Stimulated activated CD8-positive, alpha-beta memory T cell treated with anti-CD3 and anti-CD28 coated beads, Interleukin-7, amount 100 ng/mL, for 48 hours (primary cell): Measurements from ENCODE around the gene ALDH1L1.
"Not testable (repeated sequence)": the region's sequence is repeated elsewhere in the genome, so short reads cannot be mapped to it uniquely, and the experiment has no call there.

Experiments
- DNase-seq, 2 donors: peaks; one replicate each; pipeline ENCODE4 v3.0.0-alpha.2; 2020; ENCODE audit warnings: low read depth in 1 of 2; ENCODE audit errors: extremely low read depth in 1 of 2

Gene ALDH1L1

DNA sequence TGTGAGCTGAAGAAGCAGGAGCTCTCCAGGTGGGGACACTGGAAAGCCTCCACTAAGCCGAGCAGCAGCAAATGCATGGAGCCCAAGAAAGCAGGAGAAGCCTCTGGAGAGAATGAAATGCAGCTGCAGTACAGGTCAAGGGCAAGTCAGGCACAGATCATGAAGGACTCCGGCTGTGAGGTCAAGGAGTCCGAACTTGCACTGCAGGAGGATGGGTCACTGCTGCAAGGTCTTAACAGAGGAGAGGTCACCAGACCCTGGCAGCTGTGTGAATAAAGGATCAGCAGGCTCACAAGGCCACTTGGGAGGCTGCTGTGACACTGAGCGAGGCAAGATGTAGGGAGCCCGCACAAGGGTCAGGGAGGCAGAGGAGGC lies 71.7 kb downstream of the ALDH1L1 start:
- DNase-seq = no peak

DNA sequence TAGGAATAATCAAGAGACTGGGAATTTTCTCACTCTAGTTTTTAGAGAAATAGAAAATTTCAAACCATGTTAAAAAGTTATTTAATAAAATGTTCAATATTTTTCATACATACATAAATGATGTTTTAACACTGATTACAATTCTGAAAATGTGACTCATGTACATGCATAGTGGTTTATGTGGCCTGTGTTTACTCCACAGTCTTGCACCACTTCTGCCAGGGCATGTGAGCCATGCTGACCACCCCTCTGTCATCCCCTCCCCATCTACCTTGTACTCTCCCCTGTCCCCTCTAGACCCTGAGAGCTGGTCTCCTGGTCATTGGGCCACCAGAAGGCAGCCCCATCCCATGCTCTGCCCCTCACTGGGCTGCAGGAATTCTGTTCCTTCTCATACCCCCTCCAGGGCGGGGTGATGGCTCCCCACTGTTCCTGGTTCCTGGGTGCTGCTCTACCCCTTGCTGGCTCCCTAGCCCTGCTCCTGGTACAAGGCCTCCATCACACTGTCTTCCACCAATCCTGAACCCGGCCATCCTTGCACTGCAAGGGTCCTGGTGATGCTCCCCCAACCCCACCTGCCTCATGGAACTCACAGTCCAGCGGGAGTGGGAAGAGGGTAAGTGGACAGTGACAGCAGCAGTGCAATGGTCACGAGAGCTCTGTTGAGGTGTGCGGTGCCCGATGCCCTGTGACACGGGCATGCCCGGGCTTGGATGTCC lies 72.3 kb downstream of the ALDH1L1 start:
- no peak for DNase-seq

DNA sequence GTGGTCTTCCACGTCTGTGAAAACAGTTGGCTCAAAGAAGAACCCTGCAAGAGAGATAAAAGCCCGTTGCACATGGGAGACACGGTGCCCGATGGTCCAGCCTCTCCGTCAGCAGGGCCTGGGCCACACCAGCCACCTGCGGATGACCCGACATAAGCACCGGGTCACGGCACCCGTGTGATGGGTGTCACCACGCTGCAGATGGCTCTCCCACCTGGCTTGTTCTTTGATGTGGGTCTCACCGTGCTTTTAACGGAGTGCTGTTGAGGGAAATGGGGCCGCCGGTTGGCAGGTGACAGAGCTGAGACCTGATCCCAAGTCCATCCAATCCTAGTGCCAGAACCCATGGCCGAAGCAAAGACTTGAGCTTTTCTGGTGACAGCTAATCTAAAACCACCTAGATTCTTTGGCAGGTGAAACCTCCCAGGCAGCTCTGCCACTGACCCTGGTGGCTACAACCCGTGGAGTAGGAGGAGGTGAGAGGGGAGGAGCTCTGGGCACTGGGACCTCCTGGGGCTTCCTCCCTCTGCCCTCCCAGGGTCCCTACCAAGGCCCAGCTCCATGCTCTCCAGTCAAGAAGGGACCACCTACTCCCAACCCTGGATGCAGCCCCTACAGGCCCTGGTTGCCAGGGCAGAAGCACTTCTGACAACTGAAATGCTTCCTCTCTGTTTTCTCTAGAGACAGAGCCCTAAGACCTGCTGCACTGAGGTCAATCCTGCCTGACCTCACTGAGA lies 73.0 kb downstream of the ALDH1L1 start:
- no peak for DNase-seq

DNA sequence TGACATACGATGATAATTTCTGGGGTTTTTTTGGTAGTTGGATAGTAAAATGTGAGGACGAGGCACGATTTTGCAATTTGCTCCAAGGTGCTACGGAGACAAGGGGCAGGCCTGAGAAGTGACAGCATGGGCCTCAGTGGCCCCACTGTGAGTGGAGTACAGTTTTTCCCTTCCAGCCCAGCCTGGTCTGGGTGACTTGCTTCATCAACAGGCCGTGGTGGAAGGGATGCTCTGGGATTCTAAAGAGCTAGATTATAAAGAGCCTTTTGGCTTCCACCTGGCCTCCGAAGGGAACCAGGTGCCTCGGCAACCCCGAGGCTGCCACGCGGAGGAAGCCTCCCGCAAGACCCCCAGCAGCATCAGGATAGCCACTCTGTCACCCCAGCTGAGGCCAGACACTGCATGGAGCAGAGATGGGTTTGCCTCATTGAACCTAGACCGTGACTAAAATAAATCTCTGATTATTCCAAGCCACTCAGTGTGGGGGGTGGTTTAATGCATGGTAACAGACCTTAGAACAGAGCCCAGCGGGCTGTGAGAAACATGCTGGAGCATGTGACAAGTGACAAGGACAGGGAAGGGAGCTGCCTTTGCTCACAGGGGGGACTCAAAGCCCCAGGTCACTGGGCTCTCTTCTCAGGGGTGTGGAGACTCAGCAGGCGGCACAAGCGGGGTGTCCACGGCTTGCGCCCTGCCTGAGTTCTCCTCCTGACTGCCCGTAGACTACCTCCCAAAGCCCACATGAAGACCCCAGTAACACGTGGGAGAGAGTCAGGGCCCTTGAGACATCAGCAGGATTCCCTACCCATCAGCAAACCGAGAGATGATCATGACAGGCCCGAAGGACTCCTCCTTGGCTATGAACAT lies 73.8 kb downstream of the ALDH1L1 start:
- DNase-seq = no peak

DNA sequence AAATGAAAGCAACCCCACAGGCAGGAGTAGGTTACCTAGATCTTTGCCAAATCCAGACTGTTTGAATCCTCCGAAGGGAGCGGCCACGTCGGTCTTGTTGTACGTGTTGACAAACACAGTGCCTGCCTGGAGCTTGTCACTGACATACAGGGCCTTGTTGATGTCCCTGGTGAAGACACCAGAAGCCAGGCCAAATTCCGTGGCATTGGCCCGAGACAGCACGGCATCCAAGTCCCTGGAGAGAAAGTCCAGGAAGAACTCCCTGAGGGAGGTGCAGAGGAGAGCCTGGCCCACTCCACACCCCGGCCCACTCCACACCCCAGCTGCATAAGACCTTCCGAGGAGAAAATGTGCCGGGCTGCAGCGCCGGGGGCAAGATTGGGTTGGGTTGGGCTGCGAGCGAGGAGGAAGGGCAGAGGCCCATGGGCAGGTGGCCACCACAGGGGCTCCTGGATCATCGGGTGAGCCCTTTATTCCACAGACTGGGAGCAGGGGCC lies 74.6 kb downstream of the ALDH1L1 start:
- DNase-seq = no peak

DNA sequence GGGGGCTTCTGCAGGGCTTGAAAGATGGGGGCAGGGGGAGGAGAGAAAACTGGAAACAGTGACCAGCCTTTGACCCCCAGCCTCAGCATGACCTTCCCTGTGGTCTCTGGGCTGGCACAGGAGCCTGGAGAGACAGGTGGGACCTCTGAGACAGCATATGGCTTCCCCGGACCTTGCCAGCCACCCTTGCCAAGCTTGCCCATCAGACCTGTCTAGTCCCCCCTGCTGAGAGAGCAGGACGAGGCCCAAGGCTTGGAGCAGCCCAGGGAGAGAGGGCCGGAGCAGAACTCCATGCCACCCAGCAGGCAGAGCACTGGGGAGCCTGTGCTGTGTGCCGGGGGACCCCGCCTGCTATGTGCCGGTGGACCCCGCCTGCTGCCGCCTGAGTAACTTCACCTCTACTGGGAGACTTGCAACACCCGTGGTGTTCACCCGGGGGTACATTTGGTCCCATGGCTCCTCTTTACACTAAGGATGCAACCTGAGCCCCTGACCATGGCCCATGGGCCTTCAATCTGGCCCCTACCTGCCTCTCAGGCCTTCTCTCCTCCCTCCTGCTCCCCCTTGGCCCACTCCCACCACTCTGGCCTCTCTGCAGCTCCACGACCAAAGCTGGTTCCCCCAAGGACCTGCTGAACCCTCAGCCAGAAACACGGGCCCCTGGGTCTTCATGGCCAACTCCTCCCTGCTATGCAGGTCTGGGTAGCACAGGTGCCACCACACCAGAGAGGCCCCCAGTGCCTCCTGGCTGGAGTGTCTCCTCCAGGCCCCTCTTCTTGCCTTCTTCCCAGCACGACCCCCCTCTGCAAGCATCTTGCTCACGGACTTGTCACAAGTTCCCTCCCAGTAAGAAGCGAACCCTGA lies 75.4 kb downstream of the ALDH1L1 start:
- DNase-seq = no peak

DNA sequence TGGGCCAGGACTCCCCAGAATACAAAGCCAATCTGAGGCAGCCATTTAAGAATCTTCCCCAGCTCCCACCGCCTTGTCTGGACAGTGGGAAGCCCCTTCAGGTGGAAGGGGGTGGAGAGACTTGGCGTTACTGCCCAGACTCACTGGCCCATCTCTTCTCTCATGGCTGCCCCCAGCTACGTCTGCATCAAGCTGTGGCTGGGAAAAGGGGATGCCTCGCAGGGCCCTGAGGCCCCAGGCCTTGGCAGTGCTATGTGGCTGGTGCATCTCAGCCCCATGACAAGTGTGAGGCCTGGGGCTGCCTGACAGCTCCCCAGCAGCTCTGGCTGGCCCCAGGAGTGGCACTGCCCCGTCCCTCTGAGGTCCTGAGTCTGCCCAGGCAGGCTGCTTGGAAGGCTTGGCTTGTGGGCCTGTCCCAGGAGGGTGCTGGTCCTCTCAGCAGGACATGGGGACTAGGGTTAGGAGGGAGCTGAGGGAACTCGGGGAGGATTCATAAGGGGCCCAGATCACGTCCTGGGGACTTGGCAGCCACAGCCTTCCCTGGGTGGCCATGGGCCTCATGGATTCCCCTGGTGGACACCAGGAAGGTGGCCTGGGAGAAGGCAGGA lies 76.3 kb downstream of the ALDH1L1 start:
- DNase-seq = no peak

DNA sequence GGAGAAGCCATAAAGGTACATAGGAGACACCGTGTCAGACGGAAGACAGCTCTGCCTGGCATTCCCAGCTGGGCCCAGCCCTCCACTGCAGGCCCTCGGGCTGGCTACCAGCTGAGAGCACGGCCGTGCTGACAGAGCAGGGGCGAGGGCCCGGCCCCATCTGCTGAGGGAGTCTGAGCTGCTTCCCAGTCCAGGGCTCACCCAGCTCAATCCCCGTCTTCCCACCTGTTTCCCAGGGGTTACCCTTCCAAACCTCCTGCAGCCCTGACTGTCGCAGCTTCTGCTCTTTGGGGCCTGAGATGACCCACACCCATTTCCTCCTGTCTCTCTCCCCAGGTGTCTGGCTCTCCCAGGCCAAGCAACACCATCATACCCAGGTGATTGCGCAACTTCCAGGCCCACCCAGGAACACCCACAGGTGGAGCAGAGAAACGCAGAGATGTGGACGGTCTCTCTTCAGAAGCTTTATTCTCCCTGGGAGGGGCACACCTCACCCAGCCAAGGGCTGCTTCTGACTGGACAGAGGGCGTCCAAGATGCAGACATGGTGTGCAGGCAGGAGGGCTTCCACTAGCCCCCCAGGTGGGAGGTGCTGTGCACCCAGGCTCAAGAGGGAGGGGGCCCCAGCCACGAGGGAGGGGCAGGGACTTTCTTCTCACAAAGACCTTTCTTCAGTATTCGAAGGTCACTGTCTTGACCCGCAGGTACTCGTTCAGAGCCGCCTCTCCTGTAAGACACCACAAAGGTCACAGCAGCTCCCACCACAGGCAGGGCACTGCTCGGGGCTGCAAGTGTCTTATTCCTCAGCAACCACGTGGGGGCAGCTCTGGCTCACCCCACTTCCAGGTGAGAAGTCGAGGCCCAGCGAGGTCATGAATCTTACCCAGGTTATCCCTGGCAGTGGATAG lies 77.0 kb downstream of the ALDH1L1 start:
- DNase-seq = no peak

DNA sequence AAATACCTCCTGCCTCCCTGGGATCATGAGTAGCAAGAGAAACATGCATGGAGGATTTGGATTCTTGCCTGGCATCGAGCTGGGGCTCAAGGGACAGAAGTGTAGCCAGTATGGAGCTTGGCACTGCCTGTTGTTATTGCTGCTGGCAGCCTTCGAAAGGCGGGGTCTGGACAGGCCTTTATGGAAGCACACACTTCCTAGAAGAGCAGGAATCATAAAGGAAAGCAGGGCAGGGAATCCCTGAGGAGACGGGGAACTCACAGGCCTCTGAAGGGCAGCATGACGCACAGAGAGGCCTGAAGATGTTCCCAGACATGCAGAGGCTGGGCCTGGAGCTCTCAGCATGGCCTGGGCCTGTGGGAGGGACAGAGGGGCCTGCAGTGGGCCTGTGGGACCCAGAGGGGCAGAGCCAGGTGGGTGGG lies 77.8 kb downstream of the ALDH1L1 start:
- DNase-seq = no peak

DNA sequence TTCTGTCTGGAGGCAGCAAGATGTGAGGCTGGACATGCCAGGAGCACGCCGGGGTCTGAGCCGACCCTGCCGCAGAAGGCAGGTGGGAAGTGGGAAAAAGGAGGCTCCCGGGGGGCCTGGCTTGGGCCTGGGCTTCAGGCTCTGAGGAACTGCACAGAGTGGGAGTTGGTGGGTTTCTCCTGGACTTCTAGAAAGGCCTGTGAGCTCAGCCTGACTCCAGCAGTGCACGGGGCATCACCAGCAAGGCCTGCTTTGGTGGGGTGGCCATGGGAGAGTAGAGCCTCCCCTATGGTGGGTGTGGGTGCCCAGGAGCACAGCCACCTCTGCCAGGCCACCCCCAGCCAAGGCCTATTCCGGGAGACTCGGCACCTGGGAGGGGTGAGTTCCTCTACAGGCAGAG lies 78.4 kb downstream of the ALDH1L1 start:
- DNase-seq = no peak

DNA sequence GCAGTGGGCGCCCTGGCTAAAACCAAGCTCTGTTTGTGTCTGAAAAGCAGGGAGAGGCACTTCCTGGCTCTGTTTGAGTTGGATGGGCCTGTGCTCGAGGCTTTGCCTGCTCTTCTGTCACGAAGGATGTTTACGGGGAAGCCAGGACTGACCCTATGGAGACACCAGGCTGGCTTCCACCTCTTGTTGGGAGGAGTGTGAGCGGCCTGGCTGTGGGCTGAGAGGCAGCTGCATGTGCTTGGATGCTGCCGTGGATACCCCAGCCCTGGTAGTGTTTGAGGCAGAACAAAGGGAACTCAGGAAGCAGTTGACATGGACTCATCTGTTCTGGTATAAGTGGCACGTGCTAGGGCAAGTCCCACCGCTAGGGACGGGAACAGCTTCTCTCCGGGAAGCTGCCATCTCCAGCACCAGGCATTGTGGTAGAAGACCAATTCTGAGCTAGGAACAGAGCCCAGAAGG lies 78.8 kb downstream of the ALDH1L1 start:
- DNase-seq = no peak

DNA sequence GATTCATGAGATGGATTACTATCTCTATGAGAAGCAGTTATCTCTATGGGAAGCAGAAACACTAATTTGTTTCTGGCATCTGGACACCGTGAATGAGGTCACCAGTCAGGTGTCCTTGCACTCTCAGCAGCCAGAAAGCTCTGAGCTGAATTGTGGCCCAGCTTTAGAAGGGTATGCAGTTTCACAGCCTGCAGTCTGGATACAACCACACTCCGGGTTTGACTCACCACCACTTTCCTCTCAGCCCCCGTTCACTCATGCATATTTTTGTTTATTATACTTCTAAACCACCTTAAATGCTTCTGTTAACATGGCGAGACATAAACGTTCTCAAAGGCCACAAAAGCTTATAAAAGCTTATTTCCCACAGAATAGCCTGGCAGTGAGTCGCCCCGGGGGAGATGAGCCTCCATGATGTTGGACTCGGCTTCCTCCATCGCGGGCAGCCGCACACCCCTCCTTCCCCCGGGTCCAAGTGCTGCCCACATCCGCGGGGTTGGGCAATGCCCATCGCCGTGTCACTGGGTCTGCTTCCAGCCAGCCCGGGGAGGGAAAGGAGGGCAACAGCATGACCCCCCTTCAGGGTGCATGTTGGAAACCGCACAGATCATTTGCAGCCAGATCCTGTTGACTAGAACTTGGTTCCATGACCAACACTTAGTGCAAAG lies 79.6 kb downstream of the ALDH1L1 start:
- DNase-seq = no peak

DNA sequence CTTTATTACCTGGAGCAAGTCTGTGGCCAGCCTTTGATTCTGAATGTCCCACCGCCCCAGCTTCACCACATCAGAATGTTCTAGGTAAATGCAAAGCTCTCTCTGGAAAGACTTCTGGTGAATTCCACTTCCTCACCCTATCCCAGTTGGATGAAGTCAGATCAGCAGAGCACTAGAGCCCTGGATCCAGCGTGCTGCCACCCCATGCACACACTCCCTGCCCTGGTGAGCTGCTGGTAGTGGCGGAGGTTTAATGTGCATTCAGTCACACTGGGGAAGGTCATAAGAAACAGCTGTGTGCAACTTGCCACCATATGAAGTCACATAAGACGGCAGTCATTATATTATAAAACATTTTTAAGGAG lies 80.1 kb downstream of the ALDH1L1 start:
- DNase-seq = no peak

DNA sequence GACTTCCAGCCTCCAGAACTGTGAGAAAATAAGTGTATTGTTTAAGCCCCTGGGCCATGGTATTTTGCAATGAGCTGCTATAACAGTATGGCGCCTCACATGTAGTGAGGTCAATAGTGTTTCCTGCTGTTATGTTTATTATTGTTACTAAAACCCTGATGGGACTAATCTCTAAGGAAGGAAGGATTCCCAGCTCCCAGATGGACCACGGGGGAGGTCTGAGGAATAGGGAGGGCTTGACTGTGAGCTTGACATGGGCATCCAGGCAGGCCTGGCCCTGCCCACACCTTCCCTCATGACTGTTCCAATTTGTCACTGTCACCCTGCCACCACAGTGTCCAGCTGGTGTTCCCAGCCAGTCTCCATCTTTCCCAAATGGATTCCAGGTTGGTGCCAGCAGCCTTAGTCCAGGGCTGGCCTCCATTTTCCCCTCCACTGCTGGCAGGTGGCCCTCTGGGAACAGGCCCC lies 82.0 kb downstream of the ALDH1L1 start:
- no peak for DNase-seq

DNA sequence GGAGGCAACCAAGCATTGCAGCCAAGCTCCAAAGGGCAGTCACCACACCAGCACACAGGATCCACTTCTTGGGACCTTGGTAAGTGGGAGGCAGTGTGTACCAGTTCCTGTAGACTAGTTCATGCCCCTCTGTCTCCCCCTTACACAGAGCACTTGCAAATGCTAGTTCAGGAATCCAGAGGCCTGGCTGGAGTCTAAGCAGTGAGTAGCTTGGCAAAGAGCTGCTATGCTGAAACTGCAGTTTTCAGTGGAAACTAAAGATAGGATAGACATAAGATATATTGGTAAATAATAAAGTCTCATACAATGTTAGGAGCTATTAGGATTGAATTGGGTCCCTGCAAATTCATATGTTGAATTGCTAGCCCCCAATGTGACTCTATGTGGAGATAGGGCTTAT lies 82.6 kb downstream of the ALDH1L1 start:
- DNase-seq = no peak

DNA sequence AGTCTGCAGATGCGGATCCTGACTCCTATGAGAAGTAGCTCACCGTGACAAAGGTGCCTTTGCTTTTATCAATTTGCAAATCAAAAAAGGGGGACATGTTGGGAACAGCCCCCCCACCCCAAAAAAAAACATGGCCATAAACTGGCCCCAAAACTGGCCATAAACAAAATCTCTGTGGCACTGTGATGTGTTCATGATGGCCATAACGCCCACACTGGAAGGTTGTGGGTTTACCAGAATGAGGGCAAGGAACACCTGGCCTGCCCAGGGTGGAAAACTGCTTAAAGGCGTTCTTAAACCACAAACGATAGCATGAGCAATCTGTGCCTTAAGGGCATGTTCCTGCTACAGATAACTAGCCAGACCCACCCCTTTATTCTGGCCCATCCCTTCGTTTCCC lies 84.1 kb downstream of the ALDH1L1 start:
- not testable (repeated sequence) for DNase-seq

DNA sequence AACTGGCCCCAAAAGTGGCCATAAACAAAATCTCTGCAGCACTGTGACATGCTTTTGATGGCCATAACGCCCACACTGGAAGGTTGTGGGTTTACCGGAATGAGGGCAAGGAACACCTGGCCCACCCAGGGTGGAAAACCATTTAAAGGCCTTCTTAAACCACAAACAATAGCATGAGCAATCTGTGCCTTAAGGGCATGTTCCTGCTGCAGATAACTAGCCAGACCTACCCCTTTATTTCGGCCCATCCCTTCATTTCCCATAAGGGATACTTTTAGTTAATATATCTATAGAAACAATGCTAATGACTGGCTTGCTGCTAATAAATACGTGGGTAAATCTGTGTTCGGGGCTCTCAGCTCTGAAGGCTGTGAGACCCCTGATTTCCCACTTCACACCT lies 88.3 kb downstream of the ALDH1L1 start:
- not testable (repeated sequence) for DNase-seq

DNA sequence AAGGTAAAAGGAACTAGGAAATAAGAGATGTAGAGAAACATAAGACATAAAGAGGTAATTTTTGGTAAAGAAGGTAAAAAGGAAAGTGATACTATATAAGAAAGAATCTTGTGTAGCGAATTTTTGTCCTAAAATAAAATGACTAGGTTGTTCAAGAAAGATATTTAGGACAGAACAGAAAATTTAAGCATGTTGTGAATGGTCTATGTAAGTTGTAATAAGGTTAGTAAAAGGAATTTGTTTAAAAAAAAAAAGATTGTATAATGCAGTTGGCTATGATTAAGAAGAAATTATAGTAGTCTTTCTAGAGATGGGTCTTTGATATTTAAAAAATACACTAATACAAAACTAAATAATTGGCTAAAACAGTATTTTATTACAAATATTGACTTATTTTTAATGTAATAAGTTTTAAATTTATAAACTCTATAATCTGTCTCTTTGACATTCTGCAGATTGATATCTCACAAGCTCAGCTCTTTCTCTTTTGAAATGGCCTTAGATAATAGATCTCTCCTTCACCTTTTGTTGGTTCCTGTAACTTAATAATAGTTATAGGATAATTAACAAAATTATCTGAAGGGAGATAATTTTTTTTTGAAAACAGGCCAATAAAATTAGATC lies 92.7 kb downstream of the ALDH1L1 start:
- DNase-seq = no peak
